OCI-M1 (cell line): ENCODE results near the gene LHX1.

Source experiments
- DNase-seq: peaks from one replicate; lab custom pipeline; 2025; lab: John Stamatoyannopoulos, UW

The LHX1 gene

GRCh38 chr17:36922175-36922574 lies 15.1 kb upstream of the LHX1 start:
- DNase-seq = no peak

DNA sequence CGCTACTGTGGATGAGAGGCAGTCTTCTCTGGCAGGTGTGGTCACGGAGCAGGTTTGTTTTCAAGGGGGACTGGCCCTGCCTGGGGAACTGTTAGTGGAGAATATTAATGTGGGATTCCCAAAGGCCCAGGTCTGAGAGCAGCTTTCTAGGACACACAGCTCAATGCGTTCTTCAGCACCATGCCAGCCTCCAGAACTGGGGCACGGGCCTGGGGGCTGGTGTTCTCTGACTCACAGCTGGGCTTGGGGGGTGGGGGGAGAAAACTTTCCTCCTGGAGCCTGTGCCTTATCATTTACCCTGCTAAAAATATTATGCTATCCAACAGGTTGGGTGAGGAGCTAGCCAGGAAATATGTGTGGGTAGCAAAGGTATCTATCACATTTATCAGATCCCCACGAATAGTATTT lies 13.5 kb upstream of the LHX1 start:
- no peak for DNase-seq

DNA sequence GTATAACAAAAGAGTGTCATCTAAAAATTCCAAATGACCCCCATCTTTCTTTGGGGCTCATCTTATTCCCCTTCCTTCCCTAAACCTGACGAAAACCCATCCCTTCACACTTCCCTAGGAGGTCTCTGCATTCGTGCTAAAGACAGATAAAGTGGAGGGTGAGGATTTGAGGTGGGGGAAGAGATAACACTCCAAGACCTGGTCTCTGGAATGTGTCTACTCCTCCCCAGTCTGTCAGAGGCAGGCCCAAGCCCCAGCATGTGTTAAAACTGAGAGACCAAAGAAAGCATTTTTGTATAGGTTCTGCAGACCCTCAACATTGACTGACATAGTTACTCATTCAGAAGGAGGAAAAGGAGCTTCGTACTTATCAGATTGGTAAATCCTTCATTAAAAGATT lies 11.0 kb upstream of the LHX1 start:
- no peak for DNase-seq

DNA sequence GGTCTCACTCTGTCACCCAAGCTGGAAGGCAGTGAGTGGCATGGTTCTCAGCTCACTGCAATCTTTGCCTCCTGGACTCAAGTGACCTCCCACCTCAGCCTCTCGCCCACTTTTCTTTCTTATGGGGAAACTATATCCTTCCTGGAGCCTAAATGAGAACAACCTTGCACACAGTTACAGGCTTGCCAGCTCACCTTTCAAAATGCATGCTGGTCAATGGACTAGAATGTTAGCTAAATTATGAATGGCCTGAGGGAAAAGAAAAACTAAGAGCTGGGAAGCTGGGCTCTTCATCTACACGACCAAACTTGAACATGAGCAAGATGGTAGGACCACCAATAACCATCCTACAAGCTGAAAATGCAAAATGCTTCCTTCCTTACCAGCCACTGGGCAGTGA lies 10.6 kb upstream of the LHX1 start:
- DNase-seq = no peak

GRCh38 chr17:36928471-36929345 lies 8.6 kb upstream of the LHX1 start:
- DNase-seq = no peak

GRCh38 chr17:36929851-36930582 lies 7.3 kb upstream of the LHX1 start:
- DNase-seq = no peak

DNA sequence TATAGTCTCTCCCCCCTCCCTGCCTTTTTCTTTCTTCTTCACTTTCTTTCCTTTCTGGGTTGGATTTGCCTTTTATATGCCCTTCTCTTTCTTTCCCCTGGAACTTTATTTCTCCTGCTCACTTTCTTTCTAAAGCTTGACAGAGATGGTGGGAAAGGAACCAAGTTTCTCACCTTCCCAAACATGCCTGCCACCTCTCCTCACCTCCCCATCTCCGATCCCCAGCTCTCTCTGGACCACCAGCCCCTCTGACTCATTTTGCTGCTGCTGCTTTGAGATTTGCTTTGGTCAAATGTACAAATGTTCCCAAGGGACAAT lies 6.7 kb upstream of the LHX1 start:
- DNase-seq = no peak

DNA sequence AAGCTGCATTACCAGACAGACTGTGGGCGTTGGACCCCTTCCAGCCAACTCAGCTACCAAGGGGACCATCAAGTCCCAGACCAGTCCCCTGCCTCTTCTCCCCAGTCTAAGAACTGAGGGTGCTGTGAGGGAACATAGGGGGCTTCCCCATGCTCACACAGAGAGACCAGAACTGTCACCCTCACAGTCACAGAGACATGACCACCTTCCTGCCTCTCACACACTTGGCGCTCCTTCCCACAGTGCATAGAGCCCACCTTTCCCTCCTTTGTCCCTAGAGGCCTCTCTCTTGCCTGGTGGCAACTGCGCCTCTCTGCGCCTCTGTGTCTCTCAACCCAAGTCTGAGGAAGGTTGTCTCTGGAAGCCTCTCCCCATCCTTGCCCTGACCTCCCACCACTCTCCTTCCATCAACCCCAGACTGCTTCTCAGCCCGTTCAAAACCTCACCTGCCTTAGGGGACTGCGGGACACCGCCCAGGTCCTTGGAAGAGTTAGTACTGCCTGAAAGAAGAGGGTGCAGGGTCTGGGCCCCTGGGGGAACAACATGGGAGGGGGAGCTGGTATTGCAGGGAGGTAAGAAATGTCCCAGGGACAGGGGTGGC lies 6.1 kb upstream of the LHX1 start:
- no peak for DNase-seq

- DNase-seq = no peak
These were observed 5.4 kb upstream of the LHX1 start for GRCh38 chr17:36931697-36932382.

DNA sequence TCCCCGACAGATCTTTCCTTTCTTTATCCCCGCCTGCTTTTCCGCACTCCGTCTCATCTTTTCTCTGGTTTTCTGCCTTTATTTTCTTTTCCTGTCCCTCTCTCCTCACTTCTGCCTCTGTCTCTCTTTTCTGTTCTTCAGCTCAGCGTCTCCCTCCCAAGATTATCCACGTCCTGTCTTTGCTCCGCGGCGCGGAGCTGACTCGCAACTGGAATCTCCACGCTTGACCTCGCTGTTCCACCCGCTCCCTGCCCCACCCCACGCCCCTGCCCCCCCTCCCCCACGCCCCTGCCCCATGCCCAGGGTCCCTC lies 4.9 kb upstream of the LHX1 start:
- no peak for DNase-seq

DNA sequence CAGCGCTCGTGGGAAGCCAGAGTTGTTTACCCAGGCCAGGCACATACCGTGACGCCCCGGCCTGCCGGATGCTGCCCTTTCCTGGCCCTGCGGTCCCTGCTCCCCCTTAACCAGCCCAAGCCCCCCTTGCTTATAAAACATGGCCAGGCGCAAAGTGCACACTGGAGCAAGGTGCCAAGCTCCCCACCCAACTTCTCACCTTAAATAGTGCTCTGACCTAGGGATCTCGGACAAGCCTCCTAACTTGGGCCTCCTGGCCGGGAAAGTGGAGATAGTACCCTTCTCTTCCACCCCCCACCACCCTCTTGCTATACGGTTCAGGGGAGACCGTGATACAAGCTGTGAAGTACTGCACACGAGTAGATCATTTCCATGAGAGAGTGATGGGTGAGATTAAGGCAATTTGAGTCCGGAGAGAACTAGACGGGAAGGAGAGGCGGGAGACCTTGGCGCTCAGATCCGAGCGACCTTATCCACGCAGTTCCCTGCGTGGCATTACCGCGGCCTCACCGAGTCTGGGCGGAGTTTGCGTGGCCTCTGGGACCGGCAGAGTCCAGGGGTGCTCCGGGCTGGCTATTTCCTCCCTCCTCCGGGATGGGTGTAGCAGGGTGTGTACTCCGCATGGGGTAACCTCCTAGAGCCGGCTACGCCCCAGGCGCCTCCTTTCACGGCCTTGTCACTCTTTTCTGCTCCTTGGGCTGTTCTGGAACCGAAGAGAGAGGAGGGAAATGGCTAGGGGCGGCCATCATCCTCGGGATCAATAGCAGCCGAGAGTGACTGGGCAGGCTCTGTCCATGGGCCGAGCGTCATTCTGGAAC lies 4.4 kb upstream of the LHX1 start:
- no peak for DNase-seq

- no peak for DNase-seq
These were observed 3.6 kb upstream of the LHX1 start for GRCh38 chr17:36933512-36934143.

DNA sequence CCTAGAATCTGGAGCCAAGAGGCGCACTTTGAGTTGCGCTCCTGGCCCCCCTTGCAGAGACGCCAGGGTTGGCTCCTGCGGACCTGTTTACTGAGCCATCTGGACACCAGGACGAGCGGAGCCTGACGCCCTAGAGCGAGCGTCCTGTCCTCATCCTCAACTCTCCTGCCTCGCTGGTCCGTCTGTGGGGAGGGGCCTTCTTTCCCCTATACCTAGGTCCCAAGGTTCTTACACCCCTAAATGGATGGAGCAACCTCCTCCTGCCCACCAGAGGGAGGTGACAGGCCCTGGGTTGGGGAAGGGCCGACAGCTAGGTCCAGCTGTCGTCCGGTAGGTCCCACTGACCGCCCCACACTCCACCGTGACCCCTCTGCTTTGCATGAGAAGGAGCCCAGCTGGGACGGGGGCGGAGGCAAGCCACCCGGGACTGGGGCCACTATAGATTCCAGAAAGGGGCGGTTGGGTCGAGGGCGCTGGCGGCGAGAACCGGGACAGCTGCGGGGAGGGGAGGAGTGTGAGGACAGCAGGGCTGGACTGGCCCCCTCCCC lies 3.1 kb upstream of the LHX1 start:
- DNase-seq = no peak

DNA sequence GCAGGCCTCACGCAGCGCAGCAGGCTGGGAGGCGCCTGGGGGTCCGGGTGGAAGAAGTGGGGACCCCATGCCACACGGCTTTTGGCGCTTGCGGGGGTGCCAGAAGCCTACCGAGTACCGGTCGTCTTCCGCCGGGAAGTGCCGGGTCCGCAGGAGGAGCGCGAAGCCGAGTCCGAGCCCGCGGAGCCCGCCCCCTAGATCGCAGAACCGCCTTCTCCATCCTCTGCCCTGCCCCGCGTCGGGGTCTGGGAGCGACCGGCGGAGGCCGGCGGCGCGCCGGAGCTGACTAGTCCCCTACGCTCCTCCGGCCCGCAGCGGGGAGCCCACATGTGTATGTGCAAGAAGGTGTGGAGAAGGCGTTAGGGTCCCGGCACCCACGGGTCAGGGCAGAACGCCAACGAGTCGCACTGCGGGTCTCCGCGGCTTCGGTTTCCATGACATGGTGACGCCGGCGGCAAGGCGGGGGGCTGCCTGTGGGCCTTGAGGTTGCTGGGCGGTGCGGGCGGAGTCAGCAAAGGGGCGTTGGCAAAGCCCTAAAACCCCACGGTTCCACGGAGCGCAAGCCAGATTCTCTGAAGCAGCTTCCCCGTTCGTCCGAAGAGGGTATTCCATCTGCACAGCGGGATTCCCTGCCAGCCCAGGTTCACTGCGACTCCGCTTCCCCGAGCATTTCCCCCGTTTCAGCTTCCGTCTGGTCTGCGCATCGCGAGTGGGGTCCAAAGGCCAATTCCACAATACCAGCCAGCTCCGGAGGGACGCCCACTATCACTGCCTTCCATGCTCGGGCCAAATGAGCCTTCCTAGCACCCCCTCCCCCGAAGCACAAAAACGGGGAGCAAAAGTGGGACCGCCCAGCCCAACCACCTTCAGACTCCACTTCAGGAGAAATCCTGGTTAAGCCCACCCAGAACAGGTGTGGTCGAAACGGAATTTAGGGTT lies 2.3 kb upstream of the LHX1 start:
- DNase-seq = no peak

GRCh38 chr17:36935671-36936454 lies 1.4 kb upstream of the LHX1 start:
- DNase-seq = no peak

GRCh38 chr17:36936455-36937000 lies 747 bp upstream of the LHX1 start:
- no peak for DNase-seq

DNA sequence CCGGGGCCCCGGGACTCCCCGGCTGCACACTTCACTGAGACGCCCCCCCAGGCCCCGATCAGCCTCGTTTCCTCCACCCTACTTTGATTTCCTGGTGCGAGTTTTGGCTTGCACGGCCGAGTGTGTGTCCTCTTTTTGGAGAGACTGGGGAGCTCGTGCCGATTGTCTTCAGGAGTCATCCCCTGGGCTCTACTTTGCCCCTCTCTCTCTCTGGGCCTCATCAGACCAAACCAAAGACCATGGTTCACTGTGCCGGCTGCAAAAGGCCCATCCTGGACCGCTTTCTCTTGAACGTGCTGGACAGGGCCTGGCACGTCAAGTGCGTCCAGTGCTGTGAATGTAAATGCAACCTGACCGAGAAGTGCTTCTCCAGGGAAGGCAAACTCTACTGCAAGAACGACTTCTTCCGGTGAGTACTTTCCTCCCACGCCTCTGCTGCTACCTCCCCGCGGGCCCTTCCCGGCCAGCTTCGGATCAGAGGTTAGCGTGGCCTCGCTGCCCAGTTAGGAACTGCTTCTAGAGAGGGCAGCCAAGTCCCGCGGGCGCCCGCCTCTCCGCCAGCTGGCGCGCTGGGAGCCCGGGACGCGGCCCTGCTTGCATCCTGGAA lies 787 bp downstream of the LHX1 start:
- DNase-seq = no peak

- no peak for DNase-seq
These were observed 1.3 kb downstream of the LHX1 start for GRCh38 chr17:36938566-36939051.
